K562 (cell line): Measurements from ENCODE around the gene CNNM4. TPM values are rescaled to one million over a fixed set of nuclear protein-coding genes. Genes with fewer than 3 reads are reported as not detected.

Experiments
- ATF1 ChIP-seq, 2 experiments: fragments of 450-650 bp in 1 of 2; IDR thresholded peaks; 2 replicates each; pipeline ENCODE4 v1.6.1; 2016; ENCODE audit warnings: missing compliant biosample characterization in 1 of 2, missing genetic modification characterization in 1 of 2
- BCOR ChIP-seq: fragments of 450-650 bp; IDR thresholded peaks from 2 replicates; pipeline ENCODE4 v1.6.1; 2016
- BMI1 ChIP-seq: fragments of 150-350 bp; IDR thresholded peaks from 2 replicates; pipeline ENCODE4 v1.6.1; 2014; ENCODE audit warnings: low read length
- CBFB ChIP-seq: sonication (generic); formaldehyde crosslinking; IDR thresholded peaks from 2 replicates; pipeline ENCODE4 v1.4.0; 2020; ENCODE audit warnings: mild to moderate bottlenecking, missing genetic modification reagents
- CEBPZ ChIP-seq: fragments of 150-350 bp; IDR thresholded peaks from 2 replicates; pipeline ENCODE4 v1.6.1; 2014; ENCODE audit warnings: low read depth, mild to moderate bottlenecking, low read length, borderline replicate concordance
- EHMT2 ChIP-seq: fragments of 450-650 bp; IDR thresholded peaks from 2 replicates; pipeline ENCODE4 v1.6.1; 2018; ENCODE audit warnings: antibody characterized with exemption
- EZH2 ChIP-seq: IDR thresholded peaks from 2 replicates; pipeline ENCODE4 v1.6.1; 2012; ENCODE audit warnings: low read depth, mild to moderate bottlenecking, inconsistent platforms, low read length, borderline replicate concordance
- FOXA1 ChIP-seq: fragments of 450-650 bp; IDR thresholded peaks from 2 replicates; pipeline ENCODE4 v1.6.1; 2016; ENCODE audit warnings: mild to moderate bottlenecking, borderline replicate concordance
- GTF3C2 ChIP-seq: IDR thresholded peaks from 3 replicates; pipeline ENCODE4 v1.6.1; 2011; ENCODE audit warnings: borderline replicate concordance, mild to moderate bottlenecking, moderate library complexity; ENCODE audit not compliant: insufficient read length; ENCODE audit errors: extremely low read depth
- HDGF ChIP-seq: fragments of 450-650 bp; IDR thresholded peaks from 2 replicates; pipeline ENCODE4 v1.6.1; 2016
- HSF4 ChIP-seq: fragments of 250-450 bp; sonication (Bioruptor Pico); IDR thresholded peaks from 2 replicates; pipeline ENCODE4 v2.1.2; 2022; ENCODE audit warnings: mild to moderate bottlenecking, moderate library complexity, borderline replicate concordance
- KAT2B ChIP-seq: IDR thresholded peaks from one replicate; pipeline ENCODE4 v1.6.1; 2012; ENCODE audit warnings: low read depth, mild to moderate bottlenecking, control low read depth, inconsistent platforms, low read length, moderate library complexity
- LARP7 ChIP-seq: fragments of 450-650 bp; IDR thresholded peaks from 2 replicates; pipeline ENCODE4 v1.6.1; 2016
- MXD1 ChIP-seq: fragments of 250-450 bp; sonication (Bioruptor Pico); IDR thresholded peaks from 2 replicates; pipeline ENCODE4 v1.8.0; 2021; ENCODE audit warnings: borderline replicate concordance, mild to moderate bottlenecking, moderate library complexity; ENCODE audit not compliant: poor library complexity, severe bottlenecking
- NCOA2 ChIP-seq, 2 experiments: fragments of 450-650 bp; IDR thresholded peaks; 2 replicates each; pipeline ENCODE4 v1.6.1; 2018; ENCODE audit warnings: mild to moderate bottlenecking in 2 of 2, moderate library complexity in 1 of 2; ENCODE audit not compliant: partially characterized antibody in 2 of 2
- RBM17 ChIP-seq: fragments of 200-400 bp; formaldehyde crosslinking; IDR thresholded peaks from 2 replicates; pipeline ENCODE4 v1.6.1; 2017; ENCODE audit warnings: low read depth, mild to moderate bottlenecking, low read length, borderline replicate concordance
- RFX7 ChIP-seq: fragments of 250-450 bp; sonication (Bioruptor Pico); IDR thresholded peaks from 2 replicates; pipeline ENCODE4 v1.5.1; 2021; ENCODE audit warnings: mild to moderate bottlenecking
- TCFL5 ChIP-seq: fragments of 250-450 bp; sonication (Bioruptor Pico); conservative IDR thresholded peaks from 2 replicates; pipeline ENCODE4 v1.6.1; 2021; ENCODE audit warnings: mild to moderate bottlenecking, moderate library complexity, matching md5 sums
- VEZF1 ChIP-seq: fragments of 200-800 bp; sonication (Bioruptor generic); IDR thresholded peaks from 2 replicates; pipeline ENCODE4 v1.6.1; 2017; ENCODE audit warnings: missing genetic modification characterization, missing compliant biosample characterization
- ZC3H4 ChIP-seq: sonication (generic); formaldehyde crosslinking; IDR thresholded peaks from 2 replicates; pipeline ENCODE4 v1.9.0; 2021; ENCODE audit warnings: missing genetic modification reagents, borderline replicate concordance
- polyA plus RNA-seq, 8 experiments: library from polyadenylated mRNA; depleted of rRNA in 4 of 8; stranded (reverse) in 5 of 8; unstranded in 3 of 8; fragments of >200 nt; fragmentation: Nextera tagmentation in 2 of 8; fragmentation: Illumina TruSeq in 1 of 8; extraction: Ambion mirVana in 2 of 8; extraction: Trizol in 1 of 8; gene quantifications; 2 replicates each; pipeline versions ENCODE4 v1.2.1 to v1.2.3, GENCODE V29; 2011 to 2014; ENCODE audit warnings: inconsistent platforms in 1 of 8, missing spikeins in 1 of 8
- total RNA-seq, 7 experiments: library from RNA; depleted of rRNA in 6 of 7; stranded (reverse); fragments of >200 nt in 6 of 7; fragmentation: Illumina TruSeq in 2 of 7; extraction: Trizol in 2 of 7; gene quantifications; 2 replicates each; pipeline versions ENCODE4 v1.2.1 to v1.2.3, GENCODE V29; 2011 to 2021; ENCODE audit warnings: low replicate concordance in 1 of 7

CNNM4 gene
- total and polyA plus RNA-seq, 9 of the 15 experiments (the other 6 are each of a cell fraction or from before 2014, with no cell fraction given): 0.96 to 6.3 (median 2.8) TPM

- no peak; the same call in 1 of the 2 replicates for TF ChIP-seq ZC3H4 (CRISPR knock-in tag)
- no peak for TF ChIP-seq FOXA1
- TF ChIP-seq LARP7: no peak
- TF ChIP-seq EZH2: no peak
- TF ChIP-seq BMI1: no peak
- no peak for TF ChIP-seq NCOA2 (IDR thresholded peaks at IDR 0.05; ENCODE audit: partially characterized antibody in 2 of 2)
- TF ChIP-seq CEBPZ: no peak
- no peak for TF ChIP-seq BCOR
- TF ChIP-seq GTF3C2: no peak
- TF ChIP-seq ATF1 (CRISPR knock-in tag; IDR thresholded peaks at IDR 0.05): no peak
- no peak for TF ChIP-seq ATF1 (tag; IDR thresholded peaks at IDR 0.05)
- TF ChIP-seq EHMT2: no peak
- no peak for TF ChIP-seq HSF4 (CRISPR knock-in tag)
- TF ChIP-seq HDGF: 0 out of 2 replicates have a peak, but pooled peaks have one; percentile 60
- TF ChIP-seq VEZF1 (CRISPR knock-in tag): peak; percentile 60; the same call in 1 of the 2 replicates
- TF ChIP-seq KAT2B: no peak
- no peak for TF ChIP-seq RFX7 (CRISPR knock-in tag)
- no peak for TF ChIP-seq TCFL5
- no peak for TF ChIP-seq RBM17
- no peak for TF ChIP-seq CBFB
- no peak for TF ChIP-seq MXD1 (CRISPR knock-in tag)
Measured at GRCh38 chr2:96760986-96761832, 507 bp downstream of the CNNM4 start (continued).
